GM18519 (cell line): ENCODE measurements around the gene GPA33.

ENCODE experiments used
- ATAC-seq: cut with Tn5 transposase; IDR thresholded peaks from one replicate; pipeline ENCODE4 v1.9.1; 2021; ENCODE audit warnings: mild to moderate bottlenecking, moderate library complexity; ENCODE audit not compliant: unreplicated experiment, low FRiP score

GPA33 gene

GRCh38 chr1:167118188-167118587 is 28.0 kb upstream of the GPA33 start:
- no peak for ATAC-seq

GRCh38 chr1:167117225-167117624 is 27.0 kb upstream of the GPA33 start:
- no peak for ATAC-seq

- ATAC-seq = no peak
Observed at GRCh38 chr1:167116174-167116573, 26.0 kb upstream of the GPA33 start.

GRCh38 chr1:167115655-167116054 is 25.5 kb upstream of the GPA33 start:
- no peak for ATAC-seq

GRCh38 chr1:167114725-167115124 is 24.5 kb upstream of the GPA33 start:
- no peak for ATAC-seq

- no peak for ATAC-seq
Observed at GRCh38 chr1:167111868-167112709, 21.9 kb upstream of the GPA33 start.

GRCh38 chr1:167110586-167110985 is 20.4 kb upstream of the GPA33 start:
- ATAC-seq = no peak

GRCh38 chr1:167109125-167109524 is 18.9 kb upstream of the GPA33 start:
- ATAC-seq = no peak

- no peak for ATAC-seq
Observed at GRCh38 chr1:167107456-167107855, 17.3 kb upstream of the GPA33 start.

- no peak for ATAC-seq
Observed at GRCh38 chr1:167106119-167106461, 15.9 kb upstream of the GPA33 start.

- no peak for ATAC-seq
Observed at GRCh38 chr1:167105271-167106118, 15.3 kb upstream of the GPA33 start.

- ATAC-seq = no peak
Observed at GRCh38 chr1:167104256-167104633, 14.1 kb upstream of the GPA33 start.

GRCh38 chr1:167102906-167103573 is 12.9 kb upstream of the GPA33 start:
- ATAC-seq = no peak

GRCh38 chr1:167101754-167102153 is 11.6 kb upstream of the GPA33 start:
- no peak for ATAC-seq

- ATAC-seq = no peak
Observed at GRCh38 chr1:167100730-167101129, 10.6 kb upstream of the GPA33 start.

GRCh38 chr1:167099851-167100250 is 9.7 kb upstream of the GPA33 start:
- no peak for ATAC-seq

- no peak for ATAC-seq
Observed at GRCh38 chr1:167095368-167095767, 5.2 kb upstream of the GPA33 start.

GRCh38 chr1:167094690-167095089 is 4.5 kb upstream of the GPA33 start:
- no peak for ATAC-seq

- no peak for ATAC-seq
Observed at GRCh38 chr1:167093846-167094516, 3.8 kb upstream of the GPA33 start, which contains the start of gene STYXL2. Gene STYXL2 (plus strand): TSS chr1:167094075. CDS start chr1:167094850, 775 bp downstream.

- no peak for ATAC-seq
Observed at GRCh38 chr1:167092653-167093052, 2.5 kb upstream of the GPA33 start.

GRCh38 chr1:167089939-167090313 is 251 bp downstream of the GPA33 start:
- ATAC-seq = no peak
